Measurements from ENCODE around the gene RUSC1.

DNA sequence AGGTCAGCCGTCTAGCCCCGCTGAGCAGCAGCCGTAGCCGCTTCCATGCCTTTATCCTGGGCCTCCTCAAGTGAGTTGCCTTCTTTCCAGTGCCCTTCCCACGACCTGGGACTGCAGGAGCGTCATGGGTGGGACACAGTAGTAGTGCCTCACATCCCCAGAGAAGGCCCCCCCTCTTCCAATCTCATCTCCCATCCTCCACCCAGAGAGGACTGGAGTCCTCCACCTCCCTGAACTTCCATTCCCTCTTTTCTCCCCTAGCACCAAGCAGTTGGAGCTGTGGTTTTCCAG is 4.9 kb downstream of the RUSC1 start:
- no peak for TF ChIP-seq CTCF (IDR thresholded peaks at IDR 0.05; ENCODE audit: borderline replicate concordance, extremely low read depth, low read length, poor library complexity, severe bottlenecking)
- TF ChIP-seq EZH2 (IDR thresholded peaks at IDR 0.05; ENCODE audit: borderline replicate concordance, low read depth, low read length, severe bottlenecking), result no peak

Data from DND-41 (cell line).